KMS-11 (cell line): ENCODE measurements around the gene TRMU.

Experiments used
- H2AFZ ChIP-seq: fragments of 200-600 bp; sonication (generic); 2 replicates; pipeline ENCODE4 v1.6.1; 2016; ENCODE audit warnings: antibody characterized with exemption, mixed run types, low read depth
- H3K27ac ChIP-seq: fragments of 200-600 bp; sonication (generic); 2 replicates; pipeline ENCODE4 v1.6.1; 2016; ENCODE audit warnings: mild to moderate bottlenecking, mixed run types
- H3K27me3 ChIP-seq: fragments of 200-600 bp; sonication (generic); 2 replicates; pipeline ENCODE4 v1.6.1; 2017; ENCODE audit warnings: mild to moderate bottlenecking, low read depth, mixed run types, moderate library complexity; ENCODE audit not compliant: insufficient read depth
- H3K36me3 ChIP-seq: fragments of 200-600 bp; sonication (generic); 2 replicates; pipeline ENCODE4 v1.6.1; 2017; ENCODE audit warnings: mild to moderate bottlenecking, mixed run types; ENCODE audit not compliant: insufficient read depth
- H3K4me1 ChIP-seq: fragments of 200-600 bp; sonication (generic); 2 replicates; pipeline ENCODE4 v1.6.1; 2016; ENCODE audit warnings: mild to moderate bottlenecking, low read depth, mixed run types; ENCODE audit not compliant: poor library complexity, severe bottlenecking
- H3K4me2 ChIP-seq: fragments of 200-600 bp; sonication (generic); 2 replicates; pipeline ENCODE4 v1.7.0; 2016; ENCODE audit warnings: mild to moderate bottlenecking, mixed run types
- H3K4me3 ChIP-seq: fragments of 200-600 bp; sonication (generic); IDR thresholded peaks from 2 replicates; pipeline ENCODE4 v1.6.1; 2017; ENCODE audit warnings: low read depth, low read length, mixed read lengths; ENCODE audit not compliant: insufficient read depth
- H3K79me2 ChIP-seq: fragments of 200-600 bp; sonication (generic); 2 replicates; pipeline ENCODE4 v1.6.1; 2016; ENCODE audit warnings: low read depth, mixed run types; ENCODE audit not compliant: insufficient read depth
- H3K9ac ChIP-seq: fragments of 200-600 bp; sonication (generic); 2 replicates; pipeline ENCODE4 v1.6.1; 2016; ENCODE audit warnings: mild to moderate bottlenecking, mixed run types
- H4K20me1 ChIP-seq: fragments of 200-600 bp; sonication (generic); 2 replicates; pipeline ENCODE4 v1.6.1; 2016; ENCODE audit warnings: mild to moderate bottlenecking, mixed run types; ENCODE audit not compliant: insufficient read depth
- TF ChIP-seq, protein P1 (sequence below): fragments of 200-600 bp; sonication (generic); conservative IDR thresholded peaks from 2 replicates; pipeline ENCODE4 v1.6.1; 2017; ENCODE audit warnings: low read depth, mild to moderate bottlenecking, antibody characterized with exemption, low read length, moderate library complexity, mixed read lengths

Gene TRMU, protein sequence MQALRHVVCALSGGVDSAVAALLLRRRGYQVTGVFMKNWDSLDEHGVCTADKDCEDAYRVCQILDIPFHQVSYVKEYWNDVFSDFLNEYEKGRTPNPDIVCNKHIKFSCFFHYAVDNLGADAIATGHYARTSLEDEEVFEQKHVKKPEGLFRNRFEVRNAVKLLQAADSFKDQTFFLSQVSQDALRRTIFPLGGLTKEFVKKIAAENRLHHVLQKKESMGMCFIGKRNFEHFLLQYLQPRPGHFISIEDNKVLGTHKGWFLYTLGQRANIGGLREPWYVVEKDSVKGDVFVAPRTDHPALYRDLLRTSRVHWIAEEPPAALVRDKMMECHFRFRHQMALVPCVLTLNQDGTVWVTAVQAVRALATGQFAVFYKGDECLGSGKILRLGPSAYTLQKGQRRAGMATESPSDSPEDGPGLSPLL

DNA sequence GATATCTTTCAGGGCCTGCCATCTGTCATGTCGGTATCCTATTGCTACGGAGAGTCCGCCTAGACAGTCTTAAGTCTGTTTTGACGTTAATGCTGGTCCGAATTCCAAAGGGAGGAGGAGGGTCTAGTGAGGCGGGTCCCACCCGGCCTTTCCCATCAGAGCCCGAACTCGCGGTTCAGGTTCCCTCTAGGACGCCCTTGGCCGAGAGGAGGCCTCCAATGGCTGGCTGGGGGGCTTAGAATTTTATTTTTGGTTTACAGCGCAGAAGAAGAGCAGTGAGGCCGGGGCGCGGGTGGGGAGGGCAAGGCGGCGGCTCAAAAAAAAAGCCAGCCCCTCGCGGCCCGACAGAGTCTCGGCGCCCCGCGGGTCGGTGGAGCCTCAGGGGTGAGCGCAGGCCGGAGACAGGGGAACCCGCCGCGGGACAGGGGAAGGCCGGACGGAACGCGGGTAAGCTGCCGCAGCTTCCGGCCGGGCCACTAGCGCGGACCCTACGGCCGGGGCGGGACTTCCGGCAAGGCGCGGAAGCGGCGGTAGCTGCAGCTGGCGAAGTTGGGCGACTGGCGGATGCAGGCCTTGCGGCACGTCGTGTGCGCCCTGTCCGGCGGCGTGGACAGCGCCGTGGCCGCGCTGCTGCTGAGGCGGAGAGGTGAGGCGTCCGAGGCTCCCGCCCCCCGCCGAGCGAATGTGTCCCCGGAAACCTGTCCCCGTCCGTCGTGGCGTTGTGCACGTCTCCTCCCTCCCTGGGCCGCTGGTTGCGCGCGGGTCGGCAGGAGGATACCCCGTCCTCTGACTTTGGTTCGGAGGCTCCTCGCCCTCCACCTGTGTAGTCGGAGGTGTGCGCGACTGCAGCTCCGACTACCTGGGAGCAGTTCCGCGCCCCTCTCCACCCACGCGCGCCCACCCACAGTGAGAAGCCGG, at the start of gene TRMU:
TSS of gene TRMU (plus strand) at position 514 of the 918 bp plus-strand sequence. CDS start at position 565, 51 bp downstream.
- peaks cover 26% of the 10 kb centered on the region for H3K79me2 ChIP-seq
- H3K4me3 ChIP-seq = no peak within 1 kb of the TSS
- H3K4me2 ChIP-seq = peak within 1 kb of the TSS; percentile 93
- peak within 1 kb of the TSS; percentile 59; the same call in 1 of the 2 replicates for H3K9ac ChIP-seq
- H3K36me3 ChIP-seq = no peaks in the 10 kb centered on the region
- H2AFZ ChIP-seq = peak within 1 kb of the TSS; percentile 78
- H3K27me3 ChIP-seq = no peaks in the 10 kb centered on the region
- TF ChIP-seq, protein P1, sequence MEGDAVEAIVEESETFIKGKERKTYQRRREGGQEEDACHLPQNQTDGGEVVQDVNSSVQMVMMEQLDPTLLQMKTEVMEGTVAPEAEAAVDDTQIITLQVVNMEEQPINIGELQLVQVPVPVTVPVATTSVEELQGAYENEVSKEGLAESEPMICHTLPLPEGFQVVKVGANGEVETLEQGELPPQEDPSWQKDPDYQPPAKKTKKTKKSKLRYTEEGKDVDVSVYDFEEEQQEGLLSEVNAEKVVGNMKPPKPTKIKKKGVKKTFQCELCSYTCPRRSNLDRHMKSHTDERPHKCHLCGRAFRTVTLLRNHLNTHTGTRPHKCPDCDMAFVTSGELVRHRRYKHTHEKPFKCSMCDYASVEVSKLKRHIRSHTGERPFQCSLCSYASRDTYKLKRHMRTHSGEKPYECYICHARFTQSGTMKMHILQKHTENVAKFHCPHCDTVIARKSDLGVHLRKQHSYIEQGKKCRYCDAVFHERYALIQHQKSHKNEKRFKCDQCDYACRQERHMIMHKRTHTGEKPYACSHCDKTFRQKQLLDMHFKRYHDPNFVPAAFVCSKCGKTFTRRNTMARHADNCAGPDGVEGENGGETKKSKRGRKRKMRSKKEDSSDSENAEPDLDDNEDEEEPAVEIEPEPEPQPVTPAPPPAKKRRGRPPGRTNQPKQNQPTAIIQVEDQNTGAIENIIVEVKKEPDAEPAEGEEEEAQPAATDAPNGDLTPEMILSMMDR = no peak
- peak within 1 kb of the TSS; percentile 40 for H3K27ac ChIP-seq
- peaks cover 26% of the 10 kb centered on the region for H3K4me1 ChIP-seq
- H4K20me1 ChIP-seq = no peaks in the 10 kb centered on the region

DNA sequence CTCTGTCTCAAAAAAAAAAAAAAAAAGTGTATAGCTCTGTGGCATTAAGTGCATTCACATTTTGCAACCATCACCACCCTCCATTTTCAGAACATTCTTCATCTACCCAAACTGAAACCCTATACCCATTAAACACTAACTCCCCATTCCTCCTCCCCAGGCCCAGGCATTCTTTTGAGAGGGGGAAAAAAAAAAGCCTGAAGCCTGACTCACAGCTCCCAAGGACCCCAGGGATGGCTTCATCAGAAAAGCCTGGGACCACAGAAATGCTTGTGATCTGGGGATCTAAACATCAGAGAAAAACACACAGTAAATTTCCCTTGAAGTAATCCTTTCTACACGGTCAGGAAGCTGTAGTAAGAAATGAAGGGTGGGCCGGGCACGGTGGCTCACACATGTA, 49.5 kb upstream of the TRMU start:
- no peak overlapping the region for H3K4me3 ChIP-seq
- no peaks in the 10 kb centered on the region for H4K20me1 ChIP-seq
- no peaks in the 10 kb centered on the region for H3K79me2 ChIP-seq
- H3K27me3 ChIP-seq = no peaks in the 10 kb centered on the region
- no peak overlapping the region for H3K27ac ChIP-seq
- H3K36me3 ChIP-seq = no peaks in the 10 kb centered on the region
- H3K4me2 ChIP-seq = no peak overlapping the region
- TF ChIP-seq, protein P1 = no peak
- no peak overlapping the region for H2AFZ ChIP-seq
- H3K9ac ChIP-seq = no peak overlapping the region
- H3K4me1 ChIP-seq = no peaks in the 10 kb centered on the region

DNA sequence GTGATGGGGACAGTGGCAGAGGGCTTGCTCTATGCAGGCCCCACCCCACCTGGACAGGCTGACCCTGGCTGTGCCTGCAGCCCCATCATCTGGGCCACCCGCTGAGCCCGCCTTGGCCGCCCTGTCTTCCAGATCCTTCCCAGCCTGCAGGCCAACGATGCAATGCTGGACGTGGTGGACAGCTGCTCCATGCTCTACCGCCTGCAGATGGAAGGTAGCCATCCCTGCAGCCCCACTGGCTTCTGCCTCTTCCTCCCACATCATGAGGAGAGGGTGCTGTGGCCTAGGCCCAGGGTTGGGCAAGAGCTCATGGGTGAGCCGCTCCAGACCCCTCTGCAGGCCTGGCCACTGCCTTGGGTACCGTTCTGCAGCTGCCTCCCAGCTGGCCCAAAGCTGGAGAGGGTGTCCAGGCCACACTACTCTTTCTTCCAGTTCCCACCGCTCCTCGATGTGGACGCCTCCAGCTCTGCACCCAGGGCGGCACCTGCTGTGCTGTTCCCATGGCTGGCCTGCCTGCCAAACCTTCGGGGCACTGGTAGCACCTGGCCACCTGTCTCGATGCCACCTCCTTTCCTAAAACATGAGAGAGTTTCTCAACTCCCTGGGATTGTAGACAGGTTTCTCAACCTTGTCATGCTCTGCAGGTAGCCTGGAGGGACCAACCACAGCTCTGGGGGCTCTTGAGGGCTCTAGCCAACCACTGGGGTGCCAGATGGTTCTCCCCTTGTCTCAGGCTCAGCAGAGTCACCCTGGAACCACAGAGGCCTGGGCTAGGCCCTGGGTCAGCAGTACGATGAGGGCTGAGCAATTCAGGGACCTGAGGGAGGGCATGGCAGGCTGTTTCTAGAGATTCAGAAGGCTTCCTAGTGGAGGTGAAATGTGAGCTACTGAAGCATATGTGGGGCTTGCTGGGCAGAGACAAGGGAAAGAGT, 48.3 kb upstream of the TRMU start:
- TF ChIP-seq, protein P1 = no peak
- Histone ChIP-seq H3K27me3 (no peaks in the 10 kb centered on the region), H3K4me1 (no peaks in the 10 kb centered on the region), H3K79me2 (no peaks in the 10 kb centered on the region), H4K20me1 (no peaks in the 10 kb centered on the region), H3K36me3 (no peaks in the 10 kb centered on the region), H2AFZ (no peak overlapping the region), H3K27ac (no peak overlapping the region), H3K4me2 (no peak overlapping the region), H3K9ac (no peak overlapping the region), H3K4me3 (no peak overlapping the region)
